ENCODE measurements around the gene NQO2.

- TF ChIP-seq EZH2 (IDR thresholded peaks at IDR 0.05; ENCODE audit: borderline replicate concordance, low read depth, low read length, severe bottlenecking): no peak
- no peak for TF ChIP-seq CTCF (IDR thresholded peaks at IDR 0.05; ENCODE audit: borderline replicate concordance, extremely low read depth, low read length, poor library complexity, severe bottlenecking)
These were observed 64.3 kb downstream of the NQO2 start for GRCh38 chr6:3063733-3064700.

All from DND-41 (cell line).